HepG2 (cell line): ENCODE results near the gene TBC1D7. TPM values are rescaled to one million over a fixed set of nuclear protein-coding genes. Genes with fewer than 3 reads are reported as not detected.

Source experiments
- AHR ChIP-seq: IDR thresholded peaks from 2 replicates; pipeline ENCODE4 v1.6.1; 2018; ENCODE audit warnings: missing genetic modification reagents, missing compliant biosample characterization
- ATRX ChIP-seq: sonication (generic); formaldehyde crosslinking; IDR thresholded peaks from 2 replicates; pipeline ENCODE4 v1.4.0; 2020; ENCODE audit warnings: missing genetic modification reagents, borderline replicate concordance
- DR1 ChIP-seq: sonication (generic); formaldehyde crosslinking; IDR thresholded peaks from 2 replicates; pipeline ENCODE4 v1.8.0; 2021; ENCODE audit warnings: mild to moderate bottlenecking, missing genetic modification reagents, inconsistent platforms
- FOSL2 ChIP-seq: sonication (generic); formaldehyde crosslinking; IDR thresholded peaks from 2 replicates; pipeline ENCODE4 v1.4.0; 2020; ENCODE audit warnings: missing genetic modification reagents
- GATA4 ChIP-seq: sonication (generic); IDR thresholded peaks from 2 replicates; pipeline ENCODE4 v1.6.1; 2016; ENCODE audit warnings: antibody characterized with exemption, low read depth, borderline replicate concordance
- JUNB ChIP-seq: sonication (generic); formaldehyde crosslinking; IDR thresholded peaks from 2 replicates; pipeline ENCODE4 v1.8.0; 2022; ENCODE audit warnings: missing genetic modification reagents, mild to moderate bottlenecking, borderline replicate concordance
- MAX ChIP-seq: IDR thresholded peaks from 2 replicates; pipeline ENCODE4 v1.6.1; 2012; ENCODE audit warnings: inconsistent platforms
- MEIS1 ChIP-seq: sonication (generic); formaldehyde crosslinking; IDR thresholded peaks from 2 replicates; pipeline ENCODE4 v1.9.0; 2021; ENCODE audit warnings: mild to moderate bottlenecking, missing genetic modification reagents, moderate library complexity, borderline replicate concordance
- NBN ChIP-seq: fragments of 450-650 bp; conservative IDR thresholded peaks from 2 replicates; pipeline ENCODE4 v1.6.1; 2017
- NFE2 ChIP-seq: sonication (generic); formaldehyde crosslinking; IDR thresholded peaks from 2 replicates; pipeline ENCODE4 v1.4.0; 2020; ENCODE audit warnings: missing genetic modification reagents
- NFE2L2 ChIP-seq: fragments of 150-350 bp; IDR thresholded peaks from 2 replicates; pipeline ENCODE4 v1.6.1; 2014; ENCODE audit warnings: low read length
- NR3C1 ChIP-seq: sonication (generic); formaldehyde crosslinking; IDR thresholded peaks from 2 replicates; pipeline ENCODE4 v1.4.0; 2020; ENCODE audit warnings: missing genetic modification reagents
- PAWR ChIP-seq: sonication (generic); formaldehyde crosslinking; IDR thresholded peaks from 2 replicates; pipeline ENCODE4 v1.4.0; 2020; ENCODE audit warnings: missing genetic modification reagents, mild to moderate bottlenecking, borderline replicate concordance
- SRSF1 ChIP-seq: fragments of 200-400 bp; formaldehyde crosslinking; optimal IDR thresholded peaks from 2 replicates; pipeline ENCODE3; 2017; ENCODE audit warnings: mild to moderate bottlenecking, low read depth, low read length, moderate library complexity
- SUZ12 ChIP-seq: fragments of 150-350 bp; IDR thresholded peaks from 2 replicates; pipeline ENCODE4 v1.6.1; 2014; ENCODE audit warnings: low read depth, low read length
- TBL1XR1 ChIP-seq: fragments of 150-350 bp; IDR thresholded peaks from 2 replicates; pipeline ENCODE4 v1.6.1; 2014; ENCODE audit warnings: borderline replicate concordance, low read length; ENCODE audit not compliant: partially characterized antibody
- ZBTB38 ChIP-seq: sonication (generic); formaldehyde crosslinking; IDR thresholded peaks from 2 replicates; pipeline ENCODE4 v1.5.1; 2020; ENCODE audit warnings: mild to moderate bottlenecking, missing genetic modification reagents
- ZBTB7A ChIP-seq: sonication (generic); formaldehyde crosslinking; IDR thresholded peaks from 2 replicates; pipeline ENCODE4 v1.8.0; 2022; ENCODE audit warnings: mild to moderate bottlenecking, missing genetic modification reagents
- ZC3H4 ChIP-seq: sonication (generic); formaldehyde crosslinking; IDR thresholded peaks from 2 replicates; pipeline ENCODE4 v1.4.0; 2020; ENCODE audit warnings: missing genetic modification reagents, borderline replicate concordance
- ZNF121 ChIP-seq: sonication (generic); formaldehyde crosslinking; IDR thresholded peaks from 2 replicates; pipeline ENCODE4 v1.5.0; 2020; ENCODE audit warnings: mild to moderate bottlenecking, missing genetic modification reagents
- ZNF280B ChIP-seq: sonication (generic); formaldehyde crosslinking; IDR thresholded peaks from 2 replicates; pipeline ENCODE4 v1.5.0; 2020; ENCODE audit warnings: missing genetic modification reagents, mild to moderate bottlenecking, borderline replicate concordance
- ZNF331 ChIP-seq: sonication (generic); formaldehyde crosslinking; IDR thresholded peaks from 2 replicates; pipeline ENCODE4 v1.4.0; 2020; ENCODE audit warnings: missing genetic modification reagents
- ZNF44 ChIP-seq: sonication (generic); formaldehyde crosslinking; IDR thresholded peaks from 2 replicates; pipeline ENCODE4 v1.5.1; 2020; ENCODE audit warnings: mild to moderate bottlenecking, missing genetic modification reagents
- ZNF574 ChIP-seq: sonication (generic); formaldehyde crosslinking; IDR thresholded peaks from 2 replicates; pipeline ENCODE4 v1.4.0; 2020; ENCODE audit warnings: missing genetic modification reagents
- ZNF720 ChIP-seq: sonication (generic); formaldehyde crosslinking; IDR thresholded peaks from 2 replicates; pipeline ENCODE4 v1.4.0; 2020; ENCODE audit warnings: missing genetic modification reagents
- ZNF724P ChIP-seq: sonication (generic); formaldehyde crosslinking; IDR thresholded peaks from 2 replicates; pipeline ENCODE4 v1.8.0; 2022; ENCODE audit warnings: missing genetic modification reagents, borderline replicate concordance
- polyA plus RNA-seq, 8 experiments: library from polyadenylated mRNA; depleted of rRNA in 3 of 8; stranded (reverse) in 7 of 8; unstranded in 1 of 8; fragments of >200 nt; fragmentation: Illumina TruSeq in 4 of 8; extraction: Trizol in 4 of 8; gene quantifications; 2 replicates each; pipeline versions ENCODE4 v1.2.1 to v1.2.3, GENCODE V29; 2011 to 2016; ENCODE audit warnings: low read depth in 4 of 8, missing spikeins in 1 of 8, mixed read lengths in 1 of 8; ENCODE audit not compliant: insufficient read depth in 1 of 8
- total RNA-seq, 5 experiments: library from RNA; depleted of rRNA; stranded (reverse); fragments of >200 nt; fragmentation: Illumina TruSeq; extraction: Trizol; gene quantifications; 2 replicates each; pipeline ENCODE4 v1.2.3, GENCODE V29; 2016; ENCODE audit warnings: low read depth in 1 of 5

Gene TBC1D7
- total and polyA plus RNA-seq, 2 of the 13 experiments (the other 11 are each of a cell fraction or from before 2014, with no cell fraction given) = 23.3 to 30.8 TPM

- TF ChIP-seq ZNF724P (CRISPR knock-in tag) = peak; percentile 87
- TF ChIP-seq DR1 = peak; percentile 13; the same call in 1 of the 2 replicates
- peak; percentile 69; the same call in 1 of the 2 replicates for TF ChIP-seq ZNF121 (CRISPR knock-in tag)
- TF ChIP-seq ZNF44 (CRISPR knock-in tag) = no peak
- peak; percentile 14; the same call in 1 of the 2 replicates for TF ChIP-seq ZC3H4 (CRISPR knock-in tag)
- TF ChIP-seq PAWR (CRISPR knock-in tag) = no peak
- peak; percentile 92 for TF ChIP-seq AHR (CRISPR knock-in tag)
- TF ChIP-seq TBL1XR1 = no peak
- peak; percentile 35; the same call in 1 of the 2 replicates for TF ChIP-seq ZBTB7A (CRISPR knock-in tag)
- no peak for TF ChIP-seq SUZ12
- 0 out of 2 replicates have a peak, but pooled peaks have one; percentile 75 for TF ChIP-seq NR3C1 (CRISPR knock-in tag)
- peak; percentile 72 for TF ChIP-seq GATA4
- 0 out of 2 replicates have a peak, but pooled peaks have one; percentile 23 for TF ChIP-seq FOSL2
- TF ChIP-seq SRSF1 = no peak
- peak; percentile 91 for TF ChIP-seq ZNF574 (CRISPR knock-in tag)
- no peak for TF ChIP-seq JUNB (CRISPR knock-in tag)
- TF ChIP-seq ZBTB38 (CRISPR knock-in tag) = no peak; the same call in 1 of the 2 replicates
- TF ChIP-seq MEIS1 = peak; percentile 20; the same call in 1 of the 2 replicates
- TF ChIP-seq NBN = no peak
- 0 out of 2 replicates have a peak, but pooled peaks have one; percentile 4 for TF ChIP-seq NFE2 (CRISPR knock-in tag)
- TF ChIP-seq ATRX (CRISPR knock-in tag) = 0 out of 2 replicates have a peak, but pooled peaks have one; percentile 69
- TF ChIP-seq ZNF720 (CRISPR knock-in tag) = no peak
- no peak for TF ChIP-seq NFE2L2
- TF ChIP-seq MAX = peak; percentile 94
- TF ChIP-seq ZNF280B (CRISPR knock-in tag) = peak; percentile 88; the same call in 1 of the 2 replicates
- peak; percentile 59 for TF ChIP-seq ZNF331 (CRISPR knock-in tag)
Observed at GRCh38 chr6:13328076-13328874, at the start of gene TBC1D7 (continued).
